H1 (cell line): Measurements from ENCODE around the gene GALNT7. TPM values are rescaled to one million over a fixed set of nuclear protein-coding genes. Genes with fewer than 3 reads are reported as not detected.

Source experiments
- SIN3A ChIP-seq, 2 experiments: IDR thresholded peaks in 1 of 2; conservative IDR thresholded peaks in 1 of 2; 2 replicates each; pipeline ENCODE4 v1.6.1; 2011 to 2012; ENCODE audit warnings: low read length in 2 of 2, improper control_type of control experiment in 1 of 2, low read depth in 1 of 2, mild to moderate bottlenecking in 1 of 2
- polyA plus RNA-seq, 7 experiments: library from polyadenylated mRNA; depleted of rRNA in 3 of 7; stranded (reverse) in 5 of 7; unstranded in 2 of 7; fragments of >200 nt in 5 of 7; fragments of 200-250 nt in 2 of 7; gene quantifications; 1 replicate in 5 of 7; 2 replicates in 1 of 7; 4 replicates in 1 of 7; pipeline versions ENCODE4 v1.2.1 to v1.2.3, GENCODE V29; 2011 to 2013; ENCODE audit warnings: missing spikeins in 2 of 7, mixed read lengths in 2 of 7
- total RNA-seq: library from RNA; stranded (reverse); fragmentation: NEBNext Ultra II Directional; extraction: Animal tissue kit (Norgen Biotek cat#: 25700); gene quantifications from 2 replicates; pipeline ENCODE4 v1.2.1, GENCODE V29; 2021

The GALNT7 gene
- total and polyA plus RNA-seq, 2 of the 8 experiments (the other 6 are each of a cell fraction or from before 2014, with no cell fraction given), result 22.4 to 85.5 TPM

DNA sequence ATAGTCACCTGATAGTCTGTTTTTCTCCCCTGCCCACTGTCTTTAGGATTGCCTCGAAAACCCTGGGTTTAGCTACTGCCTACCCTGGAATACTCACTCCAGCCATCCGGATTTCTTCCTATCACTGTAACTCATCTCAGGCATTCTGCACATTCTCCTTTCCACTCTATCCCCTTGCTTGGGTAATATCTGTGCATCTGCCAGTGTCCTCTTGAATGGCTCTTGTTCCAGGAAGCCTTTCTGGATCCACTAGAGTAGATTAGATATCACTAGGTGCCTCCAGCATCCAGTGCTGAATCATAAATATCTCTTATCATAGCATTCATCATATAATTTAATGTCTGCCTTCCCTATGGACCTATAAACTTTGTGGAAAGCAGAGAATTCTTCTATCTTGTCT lies 17.1 kb upstream of the GALNT7 start (continued):
- no peak for TF ChIP-seq SIN3A (conservative IDR thresholded peaks at IDR 0.05 in 1 of 2, IDR thresholded peaks at IDR 0.05 in 1 of 2; ENCODE audit: low read depth in 1 of 2, low read length in 2 of 2)
